ENCODE data around the gene SEC22A. TPM values are rescaled to one million over a fixed set of nuclear protein-coding genes. Genes with fewer than 3 reads are reported as not detected.

Gene SEC22A
- total RNA-seq, 2 experiments from 2014 or later, result 7.9 to 11.5 TPM

DNA sequence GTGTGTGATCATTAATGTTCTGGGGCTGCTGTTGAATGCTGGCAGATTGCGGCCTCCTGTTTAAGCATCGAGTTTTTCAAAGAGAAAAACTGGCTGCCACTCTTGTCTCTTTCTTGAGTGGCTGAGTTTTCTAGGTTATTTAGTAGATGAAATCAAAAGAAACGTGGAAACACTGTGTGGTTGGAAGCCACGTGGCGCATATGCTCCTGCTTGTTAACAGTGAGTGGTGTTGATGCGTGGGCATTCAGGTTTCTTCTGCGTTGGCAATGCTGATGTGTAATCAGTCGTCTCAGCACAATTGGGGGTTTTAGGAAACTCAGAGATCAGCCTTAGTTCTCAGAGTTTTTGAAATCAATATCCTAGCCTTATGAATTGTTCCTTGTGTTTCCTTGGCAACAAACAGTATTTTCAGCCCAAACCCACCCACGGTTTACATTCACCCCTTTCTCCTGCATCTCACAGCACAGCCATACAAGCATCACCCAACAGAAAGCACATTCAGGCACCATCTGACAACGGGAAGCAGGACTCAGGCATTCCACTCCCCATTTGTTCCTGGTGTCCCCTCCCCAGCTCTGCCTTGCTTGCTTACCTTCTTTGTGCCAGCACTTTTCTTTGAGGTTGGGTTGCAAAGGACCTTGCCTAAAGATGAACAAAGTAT lies 74.7 kb downstream of the SEC22A start:
- Mint-ChIP-seq H3K9me3 (no peaks in the 10 kb centered on the region), H3K4me3 (no peak overlapping the region), H3K4me1 (ENCODE audit: low read depth) (no peaks in the 10 kb centered on the region), H3K27ac (no peak overlapping the region), H3K27me3 (no peaks in the 10 kb centered on the region), H3K36me3 (ENCODE audit: low read depth) (peaks cover 5% of the 10 kb centered on the region)
- no peaks in the 10 kb centered on the region for H3K27me3 ChIP-seq (ENCODE audit: control insufficient read depth in 1 of 2, insufficient read depth in 2 of 2, low read length in 2 of 2)
- intact Hi-C loops (cut with DNase I, micrococcal nuclease), result no loop called here
- CTCF ChIA-PET, result no interaction called here
- DNase-seq (no peak), ATAC-seq (ENCODE audit: poor library complexity) (no peak)
- POLR2A ChIA-PET, result no interaction called here
- no peak overlapping the region for H3K4me3 ChIP-seq (ENCODE audit: low read length)
- H3K36me3 ChIP-seq (ENCODE audit: insufficient read depth, low read length), result peaks cover 1% of the 10 kb centered on the region
- no peaks in the 10 kb centered on the region for H3K4me1 ChIP-seq (ENCODE audit: insufficient read depth, low read length)
- no peak overlapping the region for H3K27ac ChIP-seq (ENCODE audit: low read depth in 1 of 2, low read length in 2 of 2)
- H3K9me3 ChIP-seq (ENCODE audit: control insufficient read depth in 1 of 2, insufficient read depth in 1 of 2, low read length in 2 of 2), result no peaks in the 10 kb centered on the region
- TF ChIP-seq, protein P1, sequence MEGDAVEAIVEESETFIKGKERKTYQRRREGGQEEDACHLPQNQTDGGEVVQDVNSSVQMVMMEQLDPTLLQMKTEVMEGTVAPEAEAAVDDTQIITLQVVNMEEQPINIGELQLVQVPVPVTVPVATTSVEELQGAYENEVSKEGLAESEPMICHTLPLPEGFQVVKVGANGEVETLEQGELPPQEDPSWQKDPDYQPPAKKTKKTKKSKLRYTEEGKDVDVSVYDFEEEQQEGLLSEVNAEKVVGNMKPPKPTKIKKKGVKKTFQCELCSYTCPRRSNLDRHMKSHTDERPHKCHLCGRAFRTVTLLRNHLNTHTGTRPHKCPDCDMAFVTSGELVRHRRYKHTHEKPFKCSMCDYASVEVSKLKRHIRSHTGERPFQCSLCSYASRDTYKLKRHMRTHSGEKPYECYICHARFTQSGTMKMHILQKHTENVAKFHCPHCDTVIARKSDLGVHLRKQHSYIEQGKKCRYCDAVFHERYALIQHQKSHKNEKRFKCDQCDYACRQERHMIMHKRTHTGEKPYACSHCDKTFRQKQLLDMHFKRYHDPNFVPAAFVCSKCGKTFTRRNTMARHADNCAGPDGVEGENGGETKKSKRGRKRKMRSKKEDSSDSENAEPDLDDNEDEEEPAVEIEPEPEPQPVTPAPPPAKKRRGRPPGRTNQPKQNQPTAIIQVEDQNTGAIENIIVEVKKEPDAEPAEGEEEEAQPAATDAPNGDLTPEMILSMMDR (IDR thresholded peaks at IDR 0.05), result no peak

DNA sequence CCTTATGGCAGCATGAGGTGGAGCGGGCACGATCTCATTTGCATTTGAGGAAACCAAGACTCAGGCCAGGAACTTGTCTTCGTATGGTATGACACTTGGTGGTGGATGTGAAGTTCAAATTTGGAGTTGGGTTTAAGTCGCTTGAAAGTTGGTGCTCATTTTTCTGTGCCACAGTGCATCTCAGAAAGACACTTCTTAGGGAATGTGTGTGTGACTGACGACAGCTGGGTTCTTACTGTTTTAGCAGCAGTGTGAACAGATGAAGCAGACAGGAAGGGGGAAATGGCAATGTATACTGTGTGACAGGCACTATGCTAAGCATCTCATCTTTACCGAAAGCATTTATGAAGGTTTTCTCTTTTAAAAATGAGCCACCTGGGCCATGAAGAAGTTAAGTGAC lies 75.4 kb downstream of the SEC22A start:
- TF ChIP-seq, protein P1 (IDR thresholded peaks at IDR 0.05), result no peak
- no peak for DNase-seq
- H3K36me3 ChIP-seq (ENCODE audit: insufficient read depth, low read length), result no peaks in the 10 kb centered on the region
- H3K9me3 Mint-ChIP-seq, result no peaks in the 10 kb centered on the region
- H3K27ac Mint-ChIP-seq, result no peak overlapping the region
- H3K27me3 ChIP-seq (ENCODE audit: control insufficient read depth in 1 of 2, insufficient read depth in 2 of 2, low read length in 2 of 2), result no peaks in the 10 kb centered on the region
- no peaks in the 10 kb centered on the region for H3K4me1 Mint-ChIP-seq (ENCODE audit: low read depth)
- no peaks in the 10 kb centered on the region for H3K4me1 ChIP-seq (ENCODE audit: insufficient read depth, low read length)
- ChIA-PET POLR2A (no interaction called here), CTCF (no interaction called here)
- no peak overlapping the region for H3K27ac ChIP-seq (ENCODE audit: low read depth in 1 of 2, low read length in 2 of 2)
- H3K27me3 Mint-ChIP-seq, result no peaks in the 10 kb centered on the region
- ATAC-seq (ENCODE audit: poor library complexity), result no peak
- H3K4me3 ChIP-seq (ENCODE audit: low read length), result no peak overlapping the region
- intact Hi-C loops (cut with DNase I, micrococcal nuclease), result no loop called here
- H3K36me3 Mint-ChIP-seq (ENCODE audit: low read depth), result no peaks in the 10 kb centered on the region
- H3K4me3 Mint-ChIP-seq, result no peak overlapping the region
- H3K9me3 ChIP-seq (ENCODE audit: control insufficient read depth in 1 of 2, insufficient read depth in 1 of 2, low read length in 2 of 2), result no peaks in the 10 kb centered on the region

DNA sequence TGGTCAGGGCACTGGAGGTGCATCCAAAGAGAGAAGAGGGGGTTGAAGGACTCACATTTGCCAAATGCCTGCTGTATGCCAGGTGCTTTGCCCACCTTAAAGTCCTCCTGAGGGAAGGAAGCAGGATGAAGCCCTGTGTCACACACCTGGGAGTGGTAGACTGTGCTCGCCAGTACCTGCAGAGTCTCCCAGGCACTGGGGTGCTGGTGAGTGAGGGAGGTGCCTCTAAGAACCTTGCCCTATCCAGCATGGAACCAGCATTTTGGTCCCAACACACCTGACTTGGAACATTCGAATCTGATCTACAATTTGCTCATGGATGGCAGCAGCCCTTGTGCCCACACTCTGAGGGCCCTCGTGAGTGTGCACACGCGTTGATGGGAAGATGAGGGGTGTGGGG lies 76.7 kb downstream of the SEC22A start:
- TF ChIP-seq, protein P1 (IDR thresholded peaks at IDR 0.05), result no peak
- Mint-ChIP-seq H3K27me3 (no peaks in the 10 kb centered on the region), H3K27ac (no peak overlapping the region), H3K36me3 (ENCODE audit: low read depth) (no peaks in the 10 kb centered on the region), H3K9me3 (no peaks in the 10 kb centered on the region), H3K4me3 (no peak overlapping the region), H3K4me1 (ENCODE audit: low read depth) (no peaks in the 10 kb centered on the region)
- DNase-seq (no peak), ATAC-seq (ENCODE audit: poor library complexity) (no peak)
- H3K36me3 ChIP-seq (ENCODE audit: insufficient read depth, low read length), result no peaks in the 10 kb centered on the region
- ChIA-PET POLR2A (no interaction called here), CTCF (no interaction called here)
- H3K4me3 ChIP-seq (ENCODE audit: low read length), result no peak overlapping the region
- no peaks in the 10 kb centered on the region for H3K9me3 ChIP-seq (ENCODE audit: control insufficient read depth in 1 of 2, insufficient read depth in 1 of 2, low read length in 2 of 2)
- H3K4me1 ChIP-seq (ENCODE audit: insufficient read depth, low read length), result no peaks in the 10 kb centered on the region
- intact Hi-C loops (cut with DNase I, micrococcal nuclease), result no loop called here
- no peaks in the 10 kb centered on the region for H3K27me3 ChIP-seq (ENCODE audit: control insufficient read depth in 1 of 2, insufficient read depth in 2 of 2, low read length in 2 of 2)
- H3K27ac ChIP-seq (ENCODE audit: low read depth in 1 of 2, low read length in 2 of 2), result no peak overlapping the region
